Bone marrow (tissue), 2 donors: ENCODE results near the gene RPL11.
"Not testable (repeated sequence)": the region's sequence is repeated elsewhere in the genome, so short reads cannot be mapped to it uniquely, and the experiment has no call there.

ENCODE experiments used
- DNase-seq, 2 donors: peaks; one replicate each; lab custom pipeline; 2025; lab: John Stamatoyannopoulos, UW

The RPL11 gene

DNA sequence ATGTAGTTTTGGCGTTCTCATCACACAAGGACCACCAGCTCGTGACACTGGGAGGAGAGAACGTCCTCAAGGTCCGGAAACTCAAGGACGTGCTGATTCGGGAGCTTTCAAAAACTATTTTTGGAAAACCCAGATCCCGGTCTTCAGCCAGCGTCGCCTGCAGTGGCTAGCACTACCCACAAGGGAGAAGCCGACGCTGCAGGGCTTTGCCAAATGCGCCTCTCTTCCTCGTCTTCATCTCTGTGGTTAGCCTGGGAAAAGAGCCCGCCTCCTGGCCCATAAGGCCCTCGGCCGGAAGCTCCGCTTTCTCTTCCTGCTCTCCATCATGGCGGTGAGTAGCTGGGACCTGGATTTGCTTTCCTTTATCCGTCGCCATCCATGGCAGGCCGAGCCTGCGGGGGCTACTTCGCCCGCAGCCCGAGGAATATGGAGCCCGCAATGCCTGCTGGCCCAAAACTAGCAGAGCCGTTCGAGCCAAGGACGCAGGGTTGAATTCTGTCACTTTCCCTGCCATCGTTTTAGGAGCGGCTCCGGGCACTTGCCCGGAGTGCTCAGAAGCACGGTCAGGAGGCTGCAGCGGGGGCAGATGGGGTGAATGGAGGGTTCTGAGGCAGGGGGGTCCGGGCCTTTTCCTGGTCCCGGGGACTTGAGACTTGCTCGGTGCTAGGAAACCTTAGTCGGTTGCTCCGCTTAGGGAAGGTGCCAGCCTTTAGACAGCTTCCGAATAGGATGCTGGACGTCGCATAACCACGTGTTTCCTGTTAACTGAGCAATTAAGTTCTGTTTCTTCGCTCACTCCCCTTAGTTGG is at the start of gene RPL11:
TSS of gene RPL11 (plus strand) at position 308 of the 809 bp plus-strand sequence. CDS start at position 326, 18 bp downstream.
- peak; percentile 85 to 87 for DNase-seq

DNA sequence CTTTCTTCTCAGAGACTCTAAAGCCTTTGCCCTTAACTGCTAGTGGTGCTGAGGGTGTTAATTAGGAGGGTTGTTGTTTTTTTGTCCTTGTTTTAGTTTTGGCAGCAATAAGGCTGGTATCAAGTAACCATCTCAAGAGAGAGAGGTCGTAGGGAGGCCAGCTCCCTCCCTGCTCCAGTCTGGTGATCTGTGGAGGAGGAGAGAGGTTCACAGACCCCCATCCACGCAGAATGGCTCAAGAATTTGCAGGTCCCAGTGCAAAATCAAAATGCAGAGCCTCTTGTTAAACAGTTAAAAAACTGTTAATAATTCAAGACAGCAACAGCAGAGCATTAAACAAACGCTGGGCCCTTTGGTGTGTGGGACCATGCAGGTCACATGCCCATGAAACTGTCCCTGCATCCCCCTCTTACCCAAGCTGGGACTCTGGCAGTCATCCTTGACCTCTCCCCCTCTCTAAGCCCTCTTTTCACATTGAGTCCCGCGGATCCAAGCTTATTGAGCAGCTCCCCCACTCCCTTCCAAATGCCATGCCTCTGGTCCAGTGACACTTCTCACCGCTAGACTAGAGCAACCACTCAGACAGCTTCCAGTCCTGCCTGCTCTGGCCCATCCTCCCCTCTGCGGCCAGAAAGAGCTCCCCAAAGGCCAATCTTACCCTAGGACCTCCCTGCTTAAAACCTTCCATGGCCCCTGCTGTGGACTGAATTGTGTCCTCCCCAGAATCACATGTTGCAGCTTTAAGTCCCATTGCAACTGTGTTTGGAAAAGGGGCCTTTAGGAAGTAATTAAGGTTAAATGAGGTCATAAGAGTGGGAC is 47.7 kb upstream of the RPL11 start:
- DNase-seq, result no peak

DNA sequence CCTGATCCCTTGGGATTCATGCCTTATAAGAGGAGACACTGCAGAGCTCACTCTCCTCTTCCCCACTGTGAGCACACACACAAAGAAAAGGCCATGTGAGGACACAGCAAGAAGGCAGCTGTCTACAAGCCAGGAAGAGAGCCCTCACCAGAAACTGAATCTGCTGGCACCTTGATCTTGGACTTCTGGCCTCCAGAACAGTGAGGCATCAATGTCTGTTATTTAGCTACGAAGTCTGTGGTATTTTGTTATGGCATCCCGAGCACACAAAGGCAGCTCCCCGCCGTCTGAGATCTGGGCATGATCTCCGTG is 47.1 kb upstream of the RPL11 start:
- DNase-seq, result no peak

DNA sequence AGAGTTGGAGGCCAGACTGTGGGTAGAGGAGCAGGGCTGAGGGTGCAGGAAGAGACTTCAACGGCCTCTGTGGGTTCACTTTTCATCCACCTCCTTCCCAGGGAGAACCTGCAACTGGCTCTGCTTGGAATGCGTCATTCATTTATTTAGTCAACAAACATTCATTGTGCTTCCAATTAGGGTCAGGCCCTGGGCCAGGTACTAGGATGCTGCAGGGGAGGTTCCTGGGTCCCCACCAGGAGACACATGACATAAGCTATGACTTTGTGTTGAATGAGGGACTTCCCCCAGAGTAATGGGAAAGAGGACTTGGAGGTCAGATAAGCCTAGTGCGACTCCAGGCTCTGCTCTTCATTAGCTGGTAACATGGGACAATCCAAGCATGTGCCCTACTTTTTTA is 46.3 kb upstream of the RPL11 start:
- DNase-seq, result no peak

GRCh38 chr1:23646091-23646490 is 45.5 kb upstream of the RPL11 start:
- no peak for DNase-seq

DNA sequence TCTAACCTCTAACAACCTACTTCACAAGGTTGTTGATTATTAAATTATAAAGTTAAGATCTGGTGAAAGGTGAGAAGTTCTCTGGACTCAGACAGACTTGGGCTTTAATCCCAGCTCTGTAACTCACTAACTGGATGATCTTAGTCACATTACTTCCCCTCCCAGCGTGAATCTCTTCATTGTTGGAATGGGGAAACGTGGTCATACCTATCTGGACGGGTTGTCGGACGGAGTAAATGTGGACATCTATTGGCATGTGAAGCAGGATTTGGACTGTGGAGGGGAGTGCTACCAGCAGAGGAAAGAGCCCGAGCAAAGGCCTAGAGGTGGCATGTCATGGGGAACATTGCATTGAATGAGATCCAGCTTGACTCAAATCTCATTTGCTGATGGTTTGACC is 45.1 kb upstream of the RPL11 start:
- no peak for DNase-seq

DNA sequence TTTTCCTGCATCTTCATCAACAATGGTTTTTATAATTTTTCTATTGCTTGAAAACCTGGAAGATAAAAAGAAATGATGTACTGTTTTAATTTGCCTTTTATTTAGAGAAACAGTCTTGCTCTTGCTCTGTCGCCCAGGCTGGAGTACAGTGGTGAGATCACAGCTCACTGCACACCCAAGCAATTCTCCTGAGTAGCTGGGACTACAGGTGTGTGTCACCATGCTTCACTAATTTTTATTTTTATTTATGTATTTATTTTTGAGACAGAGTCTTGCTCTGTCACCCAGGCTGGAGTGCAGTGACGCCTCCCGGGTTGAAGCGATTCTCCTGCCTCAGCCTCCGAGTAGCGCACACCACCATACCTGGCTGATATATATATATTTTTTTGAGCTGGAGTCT is 43.0 kb upstream of the RPL11 start:
- no peak for DNase-seq

- not testable (repeated sequence) for DNase-seq
Measured at GRCh38 chr1:23649157-23649556, 42.4 kb upstream of the RPL11 start.

- DNase-seq, result no peak
Measured at GRCh38 chr1:23650344-23650990, 41.1 kb upstream of the RPL11 start.

GRCh38 chr1:23651069-23651808 is 40.4 kb upstream of the RPL11 start:
- no peak for DNase-seq

- DNase-seq, result no peak
Measured at GRCh38 chr1:23657659-23658275, 33.8 kb upstream of the RPL11 start.

GRCh38 chr1:23660671-23661070 is 30.9 kb upstream of the RPL11 start:
- DNase-seq, result no peak

DNA sequence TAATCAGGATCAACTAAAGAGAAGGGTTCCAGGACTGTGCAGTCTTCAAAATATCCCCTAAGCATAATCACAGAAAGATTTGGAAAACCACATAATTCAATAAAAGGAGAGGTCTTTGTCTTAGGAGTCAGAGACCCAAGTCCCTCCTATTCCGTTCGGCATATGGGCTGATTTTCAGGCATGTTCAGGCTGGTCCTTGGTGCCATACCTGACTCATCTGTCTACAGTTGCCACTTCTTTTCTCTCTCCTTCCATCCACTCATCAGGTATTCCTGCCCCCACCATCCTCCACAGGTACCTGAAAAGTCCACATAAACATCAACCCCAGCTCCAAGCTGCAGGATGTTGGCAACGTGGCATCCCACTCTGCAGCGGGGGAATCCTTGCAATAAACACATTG is 29.7 kb upstream of the RPL11 start:
- DNase-seq, result no peak

DNA sequence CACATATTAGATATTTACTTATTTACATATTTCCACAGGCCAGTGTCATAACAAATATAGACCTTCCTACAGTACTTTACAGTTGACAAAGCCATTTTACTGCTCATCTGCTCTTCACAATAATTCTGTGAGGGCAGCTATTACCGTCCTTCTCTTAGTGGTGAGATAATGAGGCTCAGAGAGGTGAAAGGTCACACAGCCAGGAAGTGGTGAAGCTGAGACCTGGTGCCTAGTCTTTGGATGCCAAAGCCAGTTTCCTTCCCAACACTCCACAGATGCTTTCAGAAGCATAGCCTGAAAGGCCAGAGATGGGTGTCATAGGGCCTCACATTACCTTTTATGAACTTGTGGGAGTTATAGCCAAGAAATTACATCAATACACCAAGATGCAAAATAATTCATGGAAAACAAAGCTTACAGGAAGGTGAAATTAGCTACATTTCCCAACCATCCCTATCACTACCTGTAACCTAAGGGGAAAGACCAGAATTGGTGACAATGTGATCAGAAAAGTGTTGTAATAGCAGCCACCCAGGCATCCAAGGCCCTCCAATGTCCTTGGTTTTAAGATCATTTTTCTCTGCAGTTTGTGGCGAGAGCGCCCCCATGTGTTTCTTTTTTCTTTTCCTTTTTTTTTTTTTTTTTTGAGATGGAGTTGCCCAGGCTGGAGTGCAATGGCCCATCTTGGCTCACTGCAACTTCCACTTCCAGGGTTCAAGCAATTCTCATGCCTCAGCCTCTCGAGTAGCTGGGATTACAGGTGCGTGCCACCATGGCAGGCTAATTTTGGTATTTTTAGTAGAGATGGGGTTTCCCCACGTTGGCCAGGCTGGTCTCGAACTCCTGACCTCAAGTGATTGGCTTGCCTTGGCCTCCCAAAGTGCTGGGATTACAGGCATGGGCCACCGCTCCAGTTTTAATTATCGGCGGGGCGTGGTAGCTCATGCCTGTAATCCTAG is 26.5 kb upstream of the RPL11 start:
- no peak for DNase-seq

DNA sequence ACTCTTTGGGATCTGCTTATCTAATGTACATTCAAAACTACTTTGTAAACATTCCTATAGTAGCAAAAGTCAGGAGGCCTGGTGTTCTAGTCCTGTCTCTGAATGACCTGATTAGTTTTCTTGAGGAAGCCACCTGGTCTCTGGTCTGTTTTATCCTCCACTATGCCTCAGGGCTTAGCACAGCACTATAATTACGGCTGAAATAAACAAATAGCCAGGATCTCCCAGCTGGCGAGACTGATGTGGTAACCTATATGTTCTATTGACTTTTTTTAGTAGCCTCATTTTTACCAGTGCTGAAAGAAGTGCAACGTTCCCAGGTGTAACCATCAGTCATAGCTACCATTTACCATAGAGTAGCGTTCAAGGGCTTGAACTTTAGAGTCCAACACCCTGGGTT is 24.2 kb upstream of the RPL11 start:
- DNase-seq, result no peak

- DNase-seq, result no peak
Measured at GRCh38 chr1:23670709-23671108, 20.9 kb upstream of the RPL11 start.

DNA sequence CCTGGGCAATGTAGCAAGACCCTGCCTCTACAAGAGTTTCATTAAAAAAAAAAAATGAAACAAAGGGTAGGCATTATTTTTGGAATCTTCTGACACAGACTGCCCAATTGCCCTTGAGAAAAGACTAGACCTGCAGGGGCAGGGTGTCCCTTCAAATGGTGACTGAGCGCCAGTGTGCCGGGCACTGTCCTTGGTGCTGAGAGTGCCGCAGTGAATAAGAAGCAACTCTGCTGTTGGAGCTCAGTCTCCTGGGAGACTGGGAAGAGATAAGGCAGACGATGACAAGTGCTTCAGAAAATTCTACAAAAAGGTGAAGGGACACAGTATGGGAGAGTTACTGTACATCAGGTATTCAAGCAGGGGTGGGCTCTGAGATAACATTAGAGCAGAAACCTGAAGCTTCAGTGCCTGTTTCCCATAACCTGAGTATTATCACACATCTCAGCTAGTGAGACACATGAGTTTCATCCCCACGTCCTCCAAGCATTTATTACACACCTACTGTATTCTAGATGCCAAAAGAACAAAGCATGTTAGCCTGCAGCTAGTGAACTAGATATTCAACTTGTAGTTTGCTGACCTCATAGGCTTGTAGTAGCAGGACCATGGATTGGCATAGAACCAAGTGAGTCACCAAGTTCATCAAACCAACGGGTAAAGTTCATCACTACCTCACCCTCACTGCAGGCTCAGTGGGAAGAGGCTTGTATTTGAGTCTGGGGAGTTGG is 18.4 kb upstream of the RPL11 start:
- DNase-seq, result no peak

DNA sequence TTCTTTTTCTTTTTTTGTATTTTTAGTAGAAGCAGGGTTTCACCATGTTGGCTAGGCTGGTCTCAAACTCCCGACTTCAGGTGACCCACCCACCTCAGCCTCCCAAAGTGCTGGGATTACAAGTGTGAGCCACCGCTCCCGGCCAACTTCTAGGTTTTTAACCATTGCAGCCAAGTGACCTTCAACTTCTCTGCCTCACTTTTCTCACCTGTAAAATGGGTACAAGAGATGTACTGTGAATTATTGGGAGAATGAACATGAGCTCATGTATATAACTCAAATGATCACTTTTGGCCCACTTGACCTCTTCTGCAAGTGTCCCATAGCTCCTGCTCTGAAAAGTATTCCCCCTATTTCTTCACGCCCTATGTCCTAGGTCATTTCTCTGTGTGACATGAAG is 11.8 kb upstream of the RPL11 start:
- DNase-seq, result no peak

GRCh38 chr1:23682946-23683345 is 8.7 kb upstream of the RPL11 start:
- DNase-seq, result no peak

- no peak for DNase-seq
Measured at GRCh38 chr1:23684415-23684814, 7.2 kb upstream of the RPL11 start.
